Endothelial cell of umbilical vein (primary cell): ENCODE data around the gene PAPLN. TPM values are rescaled to one million over a fixed set of nuclear protein-coding genes. Genes with fewer than 3 reads are reported as not detected.

ENCODE experiments used
- BruUV-seq: library from RNA; stranded (reverse); fragments of 400-500 nt; replicated peaks from 2 replicates; lab custom pipeline; 2021; lab: Mats Ljungman, UMichigan
- CTCF ChIA-PET: fragments of 300-600, 350-600 bp; sonication (Branson Sonifier 250); formaldehyde crosslinking; loops from one replicate; lab custom pipeline; 2021; ENCODE audit warnings: antibody characterized with exemption, inconsistent platforms; lab: Charles Lee
- POLR2A ChIA-PET: fragments of 300-600, 350-600 bp; sonication (Branson Sonifier 250); formaldehyde crosslinking; loops from one replicate; lab custom pipeline; 2021; ENCODE audit warnings: antibody characterized with exemption, inconsistent platforms; lab: Charles Lee
- DNase-seq: peaks from one replicate; pipeline ENCODE4 v3.0.0-alpha.2; 2011; ENCODE audit warnings: low read depth, low spot score
- FAIRE-seq: peaks from 2 replicates; lab custom pipeline; 2011; peaks lifted over from hg19 to GRCh38; lab: Jason Lieb, UNC
- H2AFZ ChIP-seq: 2 replicates; pipeline ENCODE4 v1.6.0; 2012; ENCODE audit warnings: low read depth, low read length, control low read depth, inconsistent platforms
- H3K27ac ChIP-seq: 2 replicates; pipeline ENCODE4 v1.5.1; 2011; ENCODE audit warnings: low read depth, mild to moderate bottlenecking, control low read depth, low read length, moderate library complexity; ENCODE audit not compliant: insufficient read depth
- H3K27me3 ChIP-seq, 2 experiments: 2 replicates each; pipeline versions ENCODE4 v1.6.0 to v1.6.1; 2011; ENCODE audit warnings: low read length in 2 of 2, mixed read lengths in 1 of 2; ENCODE audit not compliant: control insufficient read depth in 2 of 2, insufficient read depth in 2 of 2
- H3K36me3 ChIP-seq, 2 experiments: 2 replicates in 1 of 2; 3 replicates in 1 of 2; pipeline ENCODE4 v1.5.1; 2011; ENCODE audit warnings: low read length in 2 of 2, mild to moderate bottlenecking in 1 of 2, moderate library complexity in 1 of 2; ENCODE audit not compliant: control insufficient read depth in 2 of 2, insufficient read depth in 2 of 2; ENCODE audit errors: extremely low read depth in 1 of 2
- H3K4me1 ChIP-seq: 3 replicates; pipeline ENCODE4 v1.5.1; 2011; ENCODE audit warnings: mild to moderate bottlenecking, low read length; ENCODE audit not compliant: control insufficient read depth, insufficient read depth; ENCODE audit errors: extremely low read depth
- H3K4me2 ChIP-seq: 2 replicates; pipeline ENCODE4 v1.6.1; 2011; ENCODE audit warnings: low read length, control low read depth, mixed read lengths; ENCODE audit not compliant: insufficient read depth
- H3K4me3 ChIP-seq, 3 experiments: fragments of 200-600 bp in 1 of 3; sonication (generic), shearing (Covaris generic) in 1 of 3; replicated peaks in 1 of 3; 2 replicates each; pipeline ENCODE4 v1.5.1; 2011 to 2016; ENCODE audit warnings: control low read depth in 3 of 3, low read length in 3 of 3, mild to moderate bottlenecking in 2 of 3, inconsistent platforms in 1 of 3, low read depth in 1 of 3, moderate library complexity in 1 of 3; ENCODE audit not compliant: insufficient read depth in 1 of 3
- H3K79me2 ChIP-seq: 2 replicates; pipeline ENCODE4 v1.6.0; 2012; ENCODE audit warnings: low read length, inconsistent platforms; ENCODE audit not compliant: control insufficient read depth, insufficient read depth
- H3K9ac ChIP-seq: replicated peaks from 2 replicates; pipeline ENCODE3; 2011; ENCODE audit warnings: low read length, control low read depth; ENCODE audit not compliant: insufficient read depth; ENCODE audit errors: extremely low read depth
- H3K9me1 ChIP-seq: replicated peaks from 3 replicates; pipeline ENCODE4 v1.6.0; 2011; ENCODE audit warnings: mild to moderate bottlenecking, low read length; ENCODE audit not compliant: control insufficient read depth, insufficient read depth; ENCODE audit errors: extremely low read depth
- H3K9me3 ChIP-seq: replicated peaks from 2 replicates; pipeline ENCODE4 v1.5.1; 2012; ENCODE audit warnings: low read length, inconsistent platforms; ENCODE audit not compliant: control insufficient read depth, insufficient read depth
- H4K20me1 ChIP-seq: replicated peaks from 2 replicates; pipeline ENCODE3; 2011; ENCODE audit warnings: mild to moderate bottlenecking, low read length; ENCODE audit not compliant: control insufficient read depth, insufficient read depth; ENCODE audit errors: extremely low read depth
- EZH2 ChIP-seq: IDR thresholded peaks from 2 replicates; pipeline ENCODE4 v1.6.1; 2012; ENCODE audit warnings: borderline replicate concordance, low read depth, mild to moderate bottlenecking, moderate library complexity, low read length, inconsistent platforms; ENCODE audit not compliant: severe bottlenecking
- FOS ChIP-seq: IDR thresholded peaks from 2 replicates; pipeline ENCODE4 v1.6.1; 2011; ENCODE audit warnings: mild to moderate bottlenecking, low read length, moderate library complexity, borderline replicate concordance; ENCODE audit not compliant: insufficient read depth
- GATA2 ChIP-seq: IDR thresholded peaks from 2 replicates; pipeline ENCODE4 v1.7.0; 2011; ENCODE audit warnings: low read depth, mild to moderate bottlenecking, moderate library complexity, mixed read lengths, low read length; ENCODE audit not compliant: insufficient read length, insufficient read depth
- JUN ChIP-seq: IDR thresholded peaks from 2 replicates; pipeline ENCODE4 v1.6.1; 2011; ENCODE audit warnings: borderline replicate concordance, low read depth; ENCODE audit not compliant: insufficient read length, insufficient read depth
- MYC ChIP-seq: IDR thresholded peaks from one replicate; pipeline ENCODE4 v1.6.1; 2011; ENCODE audit warnings: mild to moderate bottlenecking, low read depth, low read length
- POLR2A ChIP-seq: IDR thresholded peaks from 2 replicates; pipeline ENCODE4 v1.6.1; 2012; ENCODE audit warnings: low read depth, mild to moderate bottlenecking, control low read depth, low read length
- POLR2AphosphoS5 ChIP-seq: IDR thresholded peaks from 2 replicates; pipeline ENCODE4 v1.6.1; 2012; ENCODE audit warnings: low read depth, mild to moderate bottlenecking, control low read depth, low read length, moderate library complexity; ENCODE audit not compliant: insufficient read depth
- dilution Hi-C: fragments of 300-500 bp; cut with MboI; formaldehyde crosslinking; loops from one replicate; pipeline ENCODE4 v1.15.0; 2019; ENCODE audit warnings: low sequenced_read_pairs; ENCODE audit not compliant: extremely low pct_ligation_motif_present
- intact Hi-C: fragments of 100-400 bp; cut with micrococcal nuclease; formaldehyde crosslinking; loops from one replicate; pipeline ENCODE4 v1.10.0; 2022
- polyA plus RNA-seq, 4 experiments: library from polyadenylated mRNA; depleted of rRNA in 3 of 4; stranded (reverse) in 3 of 4; unstranded in 1 of 4; fragments of >200 nt; gene quantifications; 2 replicates each; pipeline versions ENCODE4 v1.2.1 to v1.2.3, GENCODE V29; 2011 to 2012; ENCODE audit warnings: missing spikeins in 1 of 4
- total RNA-seq: library from RNA; stranded (reverse); gene quantifications from 2 replicates; pipeline ENCODE4 v1.2.3, GENCODE V29; 2021
- TF ChIP-seq, protein P1 (sequence below): IDR thresholded peaks from 2 replicates; pipeline ENCODE4 v1.6.1; 2011; ENCODE audit not compliant: insufficient read depth, insufficient read length
- TF ChIP-seq, protein P2 (sequence below), 2 donors: IDR thresholded peaks; 1 replicate in 1 of 2; 2 replicates in 1 of 2; pipeline ENCODE4 v1.5.1; 2011; ENCODE audit warnings: low read length in 2 of 2, mild to moderate bottlenecking in 2 of 2, moderate library complexity in 2 of 2, control low read depth in 1 of 2, inconsistent platforms in 1 of 2, low read depth in 1 of 2; ENCODE audit not compliant: insufficient read depth in 1 of 2; ENCODE audit errors: extremely low read depth in 1 of 2

Gene PAPLN
- total and polyA plus RNA-seq, 2 donors (not counting 3 experiments of a cell fraction or from before 2014, with no cell fraction given), result 5.5 to 6.4 TPM

DNA sequence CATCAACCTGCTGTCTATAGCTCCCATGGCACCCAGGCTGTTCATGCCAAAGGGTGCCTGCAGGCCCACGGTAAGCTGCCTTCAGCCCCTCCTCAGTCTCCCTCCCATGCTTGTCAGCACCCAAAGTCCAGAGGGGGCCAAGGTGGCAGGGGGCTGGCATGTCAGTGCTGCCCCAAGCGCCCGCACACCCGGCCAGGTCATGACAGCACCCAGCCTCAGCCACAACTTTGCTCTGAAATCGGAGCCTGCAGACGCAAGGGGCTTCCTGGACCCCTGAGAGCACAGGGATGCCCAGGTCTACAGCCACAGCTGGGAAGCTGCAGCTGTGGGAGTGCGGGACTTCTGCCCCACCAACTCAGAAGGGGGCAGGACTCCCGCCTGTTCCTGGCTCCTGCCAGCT, 28.5 kb upstream of the PAPLN start:
- H3K27ac ChIP-seq, result no peak overlapping the region
- DNase-seq (no peak), FAIRE-seq (no peak)
- TF ChIP-seq GATA2, result no peak
- peaks cover 25% of the 10 kb centered on the region for H3K4me1 ChIP-seq
- no peak overlapping the region for H2AFZ ChIP-seq
- BruUV-seq, result no TSS peak
- H3K36me3 ChIP-seq, result peaks cover 3 to 17% of the 10 kb centered on the region in 2 experiments
- no peaks in the 10 kb centered on the region for H3K9me1 ChIP-seq
- no peaks in the 10 kb centered on the region for H3K79me2 ChIP-seq
- intact Hi-C loops (no loop called here), dilution Hi-C loops (no loop called here)
- no peaks in the 10 kb centered on the region for H3K9me3 ChIP-seq
- POLR2A ChIA-PET, result interaction anchor here (1.8 kb wide), 1 partner anchor 12 kb away, joined by 4 read pairs; no protein-coding TSS in a partner anchor
- no peak overlapping the region for H3K4me3 ChIP-seq
- H3K27me3 ChIP-seq, result no peaks in the 10 kb centered on the region
- H4K20me1 ChIP-seq, result no peaks in the 10 kb centered on the region
- H3K4me2 ChIP-seq, result no peak overlapping the region
- CTCF ChIA-PET, result interaction anchor here (1.1 to 2.9 kb wide), 4 partner anchors 17 to 36 kb away, joined by 3 to 8 read pairs (median 4); no protein-coding TSS in a partner anchor
- H3K9ac ChIP-seq, result no peak overlapping the region

DNA sequence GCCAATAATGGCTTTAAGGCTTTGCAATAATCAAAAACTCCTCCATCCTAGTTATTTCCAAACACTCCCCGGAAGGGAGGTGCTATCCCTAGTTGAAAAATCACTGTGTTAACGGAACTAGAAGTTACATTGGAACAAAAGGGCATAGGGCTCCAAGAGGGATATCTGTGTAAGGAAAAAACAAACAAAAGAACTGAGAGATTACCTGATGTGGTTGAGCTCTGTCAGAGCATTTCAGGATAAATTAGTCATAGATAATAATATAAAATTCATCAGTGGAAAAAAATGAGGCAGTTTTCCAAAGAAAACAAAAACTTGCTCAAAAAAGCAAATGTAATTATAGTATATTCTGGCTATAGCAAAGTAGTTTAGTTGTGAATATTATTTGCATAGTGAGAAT, 27.4 kb upstream of the PAPLN start:
- intact Hi-C loops, result loop anchor here (2.0 to 10.0 kb wide), 2 partner anchors 19 to 285 kb away; partner anchors contain the start of gene RIOX1

More for the DNA sequence above, 27.4 kb upstream of the PAPLN start:
- Histone ChIP-seq H3K36me3 (peaks cover 3 to 17% of the 10 kb centered on the region in 2 experiments), H4K20me1 (no peaks in the 10 kb centered on the region), H3K4me1 (peaks cover 25% of the 10 kb centered on the region), H3K4me3 (no peak overlapping the region), H3K4me2 (peak overlapping the region; percentile 78), H2AFZ (no peak overlapping the region), H3K27me3 (no peaks in the 10 kb centered on the region), H3K9me3 (no peaks in the 10 kb centered on the region), H3K79me2 (no peaks in the 10 kb centered on the region), H3K27ac (peak overlapping the region; percentile 80), H3K9me1 (no peaks in the 10 kb centered on the region), H3K9ac (peak overlapping the region; percentile 35)
- peak; percentile 83 for DNase-seq
- POLR2A ChIA-PET, result interaction anchor here (1.8 kb wide), 1 partner anchor 11 kb away, joined by 4 read pairs; no protein-coding TSS in a partner anchor
- FAIRE-seq, result peak; percentile 70
- TF ChIP-seq POLR2AphosphoS5 (peak; percentile 56), JUN (peak; percentile 63), POLR2A (no peak), EZH2 (no peak), FOS (peak; percentile 59), GATA2 (peak; percentile 84), MYC (no peak)
- TF ChIP-seq, protein P1, sequence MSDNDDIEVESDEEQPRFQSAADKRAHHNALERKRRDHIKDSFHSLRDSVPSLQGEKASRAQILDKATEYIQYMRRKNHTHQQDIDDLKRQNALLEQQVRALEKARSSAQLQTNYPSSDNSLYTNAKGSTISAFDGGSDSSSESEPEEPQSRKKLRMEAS, result no peak
- TF ChIP-seq, protein P2, sequence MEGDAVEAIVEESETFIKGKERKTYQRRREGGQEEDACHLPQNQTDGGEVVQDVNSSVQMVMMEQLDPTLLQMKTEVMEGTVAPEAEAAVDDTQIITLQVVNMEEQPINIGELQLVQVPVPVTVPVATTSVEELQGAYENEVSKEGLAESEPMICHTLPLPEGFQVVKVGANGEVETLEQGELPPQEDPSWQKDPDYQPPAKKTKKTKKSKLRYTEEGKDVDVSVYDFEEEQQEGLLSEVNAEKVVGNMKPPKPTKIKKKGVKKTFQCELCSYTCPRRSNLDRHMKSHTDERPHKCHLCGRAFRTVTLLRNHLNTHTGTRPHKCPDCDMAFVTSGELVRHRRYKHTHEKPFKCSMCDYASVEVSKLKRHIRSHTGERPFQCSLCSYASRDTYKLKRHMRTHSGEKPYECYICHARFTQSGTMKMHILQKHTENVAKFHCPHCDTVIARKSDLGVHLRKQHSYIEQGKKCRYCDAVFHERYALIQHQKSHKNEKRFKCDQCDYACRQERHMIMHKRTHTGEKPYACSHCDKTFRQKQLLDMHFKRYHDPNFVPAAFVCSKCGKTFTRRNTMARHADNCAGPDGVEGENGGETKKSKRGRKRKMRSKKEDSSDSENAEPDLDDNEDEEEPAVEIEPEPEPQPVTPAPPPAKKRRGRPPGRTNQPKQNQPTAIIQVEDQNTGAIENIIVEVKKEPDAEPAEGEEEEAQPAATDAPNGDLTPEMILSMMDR (IDR thresholded peaks at IDR 0.05; ENCODE audit: extremely low read depth in 1 of 2, insufficient read depth in 1 of 2, low read depth in 1 of 2, low read length in 2 of 2), result no peak
- CTCF ChIA-PET, result interaction anchor here (0.7 to 2.9 kb wide), 9 partner anchors 9 to 85 kb away, joined by 3 to 9 read pairs (median 6); no protein-coding TSS in a partner anchor
- BruUV-seq, result no TSS peak
- dilution Hi-C loops, result no loop called here
